Liver (tissue), 9 donors: ENCODE data around the gene SLC35E1. TPM values are rescaled to one million over a fixed set of nuclear protein-coding genes. Genes with fewer than 3 reads are reported as not detected.

Source experiments
- DNase-seq: peaks from one replicate; pipeline ENCODE4 v3.0.0-alpha.2; 2017; ENCODE audit warnings: low spot score
- H3K27ac ChIP-seq, 2 donors: one replicate each; pipeline ENCODE4 v1.7.0; 2013; ENCODE audit warnings: inconsistent platforms in 2 of 2, low read length in 2 of 2, control low read depth in 1 of 2, low read depth in 1 of 2, mild to moderate bottlenecking in 1 of 2
- H3K27me3 ChIP-seq, 4 donors: one replicate each; pipeline versions ENCODE4 v1.6.1 to v1.7.0; 2013; ENCODE audit warnings: low read length in 3 of 4, inconsistent platforms in 1 of 4, mild to moderate bottlenecking in 1 of 4, moderate library complexity in 1 of 4; ENCODE audit not compliant: control insufficient read depth in 4 of 4, insufficient read depth in 4 of 4
- H3K36me3 ChIP-seq, 4 donors: one replicate each; pipeline versions ENCODE4 v1.6.1 to v1.7.0; 2013; ENCODE audit warnings: low read length in 3 of 4, mild to moderate bottlenecking in 3 of 4, low read depth in 1 of 4, moderate library complexity in 1 of 4; ENCODE audit not compliant: control insufficient read depth in 4 of 4, insufficient read depth in 3 of 4
- H3K4me1 ChIP-seq, 4 donors: one replicate each; pipeline versions ENCODE4 v1.6.1 to v1.7.0; 2013; ENCODE audit warnings: low read length in 3 of 4, mild to moderate bottlenecking in 3 of 4, moderate library complexity in 1 of 4; ENCODE audit not compliant: control insufficient read depth in 4 of 4, insufficient read depth in 4 of 4
- H3K4me3 ChIP-seq, 3 donors: one replicate each; pipeline versions ENCODE4 v1.6.1 to v1.7.0; 2013; ENCODE audit warnings: low read length in 3 of 3, control low read depth in 1 of 3, low read depth in 1 of 3, mild to moderate bottlenecking in 1 of 3
- H3K9ac ChIP-seq, 2 donors: one replicate each; pipeline ENCODE4 v1.7.0; 2013; ENCODE audit warnings: low read length in 2 of 2, mild to moderate bottlenecking in 2 of 2, moderate library complexity in 2 of 2, control low read depth in 1 of 2, low read depth in 1 of 2
- H3K9me3 ChIP-seq, 4 donors: one replicate each; pipeline versions ENCODE4 v1.6.1 to v1.7.0; 2013; ENCODE audit warnings: low read length in 3 of 4; ENCODE audit not compliant: control insufficient read depth in 4 of 4
- ATF3 ChIP-seq: IDR thresholded peaks from 2 replicates; pipeline ENCODE4 v1.6.1; 2016; ENCODE audit warnings: antibody characterized with exemption
- CTCF ChIP-seq: fragments of 150-350 bp; IDR thresholded peaks from 2 replicates; pipeline ENCODE4 v1.5.1; 2017; ENCODE audit warnings: improper control_type of control experiment, low read depth, low read length; ENCODE audit not compliant: missing input control
- EGR1 ChIP-seq, 2 donors: IDR thresholded peaks; 2 replicates each; pipeline ENCODE4 v1.6.1; 2016 to 2018; ENCODE audit warnings: antibody characterized with exemption in 2 of 2, low read depth in 2 of 2
- FOXA1 ChIP-seq: IDR thresholded peaks from 2 replicates; pipeline ENCODE4 v1.6.1; 2016; ENCODE audit warnings: antibody characterized with exemption
- FOXA2 ChIP-seq: IDR thresholded peaks from 2 replicates; pipeline ENCODE4 v1.6.1; 2016; ENCODE audit warnings: antibody characterized with exemption
- GABPA ChIP-seq, 2 donors: IDR thresholded peaks in 1 of 2; conservative IDR thresholded peaks in 1 of 2; 2 replicates each; pipeline ENCODE4 v1.6.1; 2016; ENCODE audit warnings: antibody characterized with exemption in 2 of 2, mild to moderate bottlenecking in 1 of 2, moderate library complexity in 1 of 2
- HNF4A ChIP-seq, 2 donors: conservative IDR thresholded peaks; 2 replicates each; pipeline ENCODE4 v1.6.1; 2016; ENCODE audit warnings: antibody characterized with exemption in 2 of 2, mild to moderate bottlenecking in 2 of 2
- HNF4G ChIP-seq: IDR thresholded peaks from 2 replicates; pipeline ENCODE4 v1.6.1; 2016; ENCODE audit warnings: antibody characterized with exemption
- JUND ChIP-seq, 2 donors: IDR thresholded peaks; 2 replicates each; pipeline ENCODE4 v1.6.1; 2016; ENCODE audit warnings: antibody characterized with exemption in 2 of 2
- MAX ChIP-seq: IDR thresholded peaks from 2 replicates; pipeline ENCODE4 v1.6.1; 2016; ENCODE audit warnings: antibody characterized with exemption
- NR2F2 ChIP-seq: IDR thresholded peaks from 2 replicates; pipeline ENCODE4 v1.6.1; 2016; ENCODE audit warnings: antibody characterized with exemption
- RAD21 ChIP-seq, 2 donors: IDR thresholded peaks; 2 replicates each; pipeline ENCODE4 v1.6.1; 2016; ENCODE audit warnings: antibody characterized with exemption in 2 of 2, mild to moderate bottlenecking in 2 of 2
- REST ChIP-seq: IDR thresholded peaks from 2 replicates; pipeline ENCODE4 v1.6.1; 2016; ENCODE audit warnings: antibody characterized with exemption, mild to moderate bottlenecking
- RXRA ChIP-seq, 2 donors: IDR thresholded peaks; 2 replicates each; pipeline ENCODE4 v1.6.1; 2017 to 2018; ENCODE audit warnings: antibody characterized with exemption in 2 of 2, mild to moderate bottlenecking in 1 of 2
- SP1 ChIP-seq: IDR thresholded peaks from 2 replicates; pipeline ENCODE4 v1.6.1; 2018; ENCODE audit warnings: antibody characterized with exemption, mild to moderate bottlenecking
- TAF1 ChIP-seq: conservative IDR thresholded peaks from 2 replicates; pipeline ENCODE4 v1.6.1; 2016; ENCODE audit warnings: antibody characterized with exemption, mild to moderate bottlenecking
- YY1 ChIP-seq: IDR thresholded peaks from 2 replicates; pipeline ENCODE4 v1.6.1; 2016; ENCODE audit warnings: antibody characterized with exemption, mild to moderate bottlenecking
- ZBTB33 ChIP-seq: IDR thresholded peaks from 2 replicates; pipeline ENCODE4 v1.6.1; 2016; ENCODE audit warnings: antibody characterized with exemption
- WGBS: extraction: QIAGEN DNeasy Blood & Tissue Kit; methylation state at CpG from one replicate; pipeline ENCODE4 v1.1.7; 2013; 5-methylcytosine and 5-hydroxymethylcytosine counted together
- polyA plus RNA-seq, 2 donors: library from polyadenylated mRNA; stranded (reverse) in 1 of 2; unstranded in 1 of 2; fragments of 200-250 nt in 1 of 2; fragments of >200 nt in 1 of 2; fragmentation: Nextera tagmentation in 1 of 2; extraction: Ambion mirVana in 1 of 2; gene quantifications; one replicate each; pipeline versions ENCODE4 v1.2.1 to v1.2.3, GENCODE V29; 2013 to 2015
- total RNA-seq, 2 donors: library from RNA; depleted of rRNA; stranded (reverse); fragments of >200 nt; gene quantifications; one replicate each; pipeline ENCODE4 v1.2.3, GENCODE V29; 2014
- donor health status: healthy.
- donor health status: healthy.
- donor health status: healthy.
- donor health status: healthy.
- donor health status: healthy.

The SLC35E1 gene
- total and polyA plus RNA-seq, 4 donors = 11.2 to 20.5 (median 12.1) TPM

GRCh38 chr19:16599655-16600346 is 27.6 kb upstream of the SLC35E1 start:
- no peaks in the 10 kb centered on the region for H3K9me3 ChIP-seq
- no peak overlapping the region for H3K9ac ChIP-seq
- no peaks in the 10 kb centered on the region for H3K27me3 ChIP-seq
- TF ChIP-seq SP1 (no peak), NR2F2 (no peak), ZBTB33 (no peak), JUND (IDR thresholded peaks at IDR 0.05) (no peak), EGR1 (IDR thresholded peaks at IDR 0.05; ENCODE audit: low read depth in 2 of 2) (no peak), CTCF (no peak), FOXA1 (no peak), RAD21 (IDR thresholded peaks at IDR 0.05) (no peak), FOXA2 (no peak), GABPA (IDR thresholded peaks at IDR 0.05 in 1 of 2, conservative IDR thresholded peaks at IDR 0.05 in 1 of 2) (no peak), YY1 (no peak), TAF1 (no peak), REST (no peak), RXRA (IDR thresholded peaks at IDR 0.05) (no peak), MAX (no peak), ATF3 (no peak), HNF4A (conservative IDR thresholded peaks at IDR 0.05) (no peak), HNF4G (no peak)
- H3K27ac ChIP-seq = no peak overlapping the region
- H3K36me3 ChIP-seq = no peaks in the 10 kb centered on the region
- H3K4me3 ChIP-seq = no peak overlapping the region
- WGBS = 90% methylated on average over 6 of the region's 6 CpGs
- DNase-seq = no peak
- peaks cover 0 to 2% (median 0%) of the 10 kb centered on the region in 4 donors for H3K4me1 ChIP-seq
